PC-3 (cell line): ENCODE data around the gene CTTNBP2.

Source experiments
- CTCF ChIP-seq: fragments of 300-600 bp; sonication (generic); conservative IDR thresholded peaks from 2 replicates; pipeline ENCODE4 v1.5.1; 2017; ENCODE audit warnings: antibody characterized with exemption, low read depth, mild to moderate bottlenecking, low read length
- EZH2 ChIP-seq: fragments of 300-600 bp; sonication (generic); IDR thresholded peaks from one replicate; pipeline ENCODE4 v1.6.1; 2017; ENCODE audit warnings: antibody characterized with exemption, mild to moderate bottlenecking, low read length; ENCODE audit not compliant: unreplicated experiment

DNA sequence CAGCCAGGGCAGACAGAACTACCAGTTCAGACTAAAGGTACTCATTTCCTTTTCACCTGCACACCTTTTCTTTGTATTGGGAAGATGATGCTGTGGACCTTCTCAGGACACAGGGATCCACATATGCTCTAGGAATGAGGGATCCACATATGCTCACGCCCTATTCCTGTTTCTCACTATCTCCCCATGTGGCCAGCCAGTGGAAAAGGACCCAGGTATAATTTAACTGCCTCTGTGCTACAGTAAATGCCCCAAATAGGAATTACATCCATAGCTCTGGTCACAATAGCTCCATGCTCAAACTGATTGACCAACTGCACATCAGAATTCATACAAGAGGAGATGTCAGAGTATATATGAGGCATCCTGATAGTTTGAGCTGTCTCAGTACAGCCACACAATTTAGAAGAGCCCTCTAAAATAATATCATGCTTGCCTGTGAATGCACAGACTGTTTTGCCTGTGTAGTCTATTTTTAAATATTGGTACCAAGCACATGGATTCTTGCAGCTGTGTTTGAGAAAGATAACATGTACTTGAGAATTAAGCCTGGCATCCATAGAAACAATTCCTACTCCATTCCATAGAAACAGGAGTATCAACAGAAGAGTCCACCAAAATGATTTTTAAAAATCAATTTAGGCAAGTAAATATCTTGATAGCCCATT, 43.7 kb downstream of the CTTNBP2 start:
- TF ChIP-seq CTCF (0 out of 2 replicates have a peak, but pooled peaks have one; percentile 20), EZH2 (no peak)
